GM12878 (cell line): Measurements from ENCODE around the gene PRRC2A. TPM values are rescaled to one million over a fixed set of nuclear protein-coding genes. Genes with fewer than 3 reads are reported as not detected.

ENCODE experiments used
- ATF7 ChIP-seq: fragments of 450-650 bp; IDR thresholded peaks from 2 replicates; pipeline ENCODE4 v1.6.1; 2016; ENCODE audit warnings: low read depth, mild to moderate bottlenecking
- BHLHE40 ChIP-seq, 2 experiments: fragments of 450-650 bp in 1 of 2; IDR thresholded peaks; 2 replicates each; pipeline ENCODE4 v1.6.1; 2011 to 2017; ENCODE audit warnings: low read depth in 2 of 2, borderline replicate concordance in 1 of 2, improper control_type of control experiment in 1 of 2, low read length in 1 of 2, mild to moderate bottlenecking in 1 of 2
- BRCA1 ChIP-seq: IDR thresholded peaks from 2 replicates; pipeline ENCODE4 v1.6.1; 2011; ENCODE audit warnings: low read depth, low read length, improper control_type of control experiment
- ETV6 ChIP-seq, 2 experiments: fragments of 450-650 bp in 1 of 2; IDR thresholded peaks in 1 of 2; conservative IDR thresholded peaks in 1 of 2; 2 replicates each; pipeline ENCODE4 v1.6.1; 2014; ENCODE audit warnings: antibody characterized with exemption in 1 of 2, borderline replicate concordance in 1 of 2, low read depth in 1 of 2, mild to moderate bottlenecking in 1 of 2, moderate library complexity in 1 of 2
- GABPA ChIP-seq: IDR thresholded peaks from 2 replicates; pipeline ENCODE4 v1.6.1; 2014; ENCODE audit warnings: antibody characterized with exemption, low read depth, mild to moderate bottlenecking, inconsistent platforms
- HCFC1 ChIP-seq: fragments of 150-350 bp; IDR thresholded peaks from 2 replicates; pipeline ENCODE4 v1.6.1; 2014; ENCODE audit warnings: low read length
- JUND ChIP-seq: IDR thresholded peaks from 2 replicates; pipeline ENCODE4 v1.6.1; 2012; ENCODE audit warnings: low read depth, mild to moderate bottlenecking, low read length, improper control_type of control experiment, moderate library complexity
- MEF2B ChIP-seq: fragments of 450-650 bp; IDR thresholded peaks from 2 replicates; pipeline ENCODE4 v1.6.1; 2018; ENCODE audit warnings: mild to moderate bottlenecking, moderate library complexity; ENCODE audit not compliant: partially characterized antibody, poor library complexity, severe bottlenecking
- NFIC ChIP-seq: IDR thresholded peaks from 2 replicates; pipeline ENCODE4 v1.6.1; 2012; ENCODE audit warnings: low read depth, mild to moderate bottlenecking, inconsistent platforms, low read length, moderate library complexity
- NFYB ChIP-seq: IDR thresholded peaks from 2 replicates; pipeline ENCODE4 v1.6.1; 2011; ENCODE audit warnings: low read depth, mild to moderate bottlenecking, low read length, improper control_type of control experiment, moderate library complexity; ENCODE audit not compliant: insufficient read depth
- PAX8 ChIP-seq: fragments of 450-650 bp; IDR thresholded peaks from 2 replicates; pipeline ENCODE4 v1.6.1; 2017; ENCODE audit warnings: mild to moderate bottlenecking, moderate library complexity
- POLR2A ChIP-seq: IDR thresholded peaks from 2 replicates; pipeline ENCODE4 v1.6.1; 2011; ENCODE audit warnings: low read depth, mild to moderate bottlenecking, low read length
- POLR2AphosphoS5 ChIP-seq: IDR thresholded peaks from 2 replicates; pipeline ENCODE4 v1.6.1; 2011; ENCODE audit warnings: mild to moderate bottlenecking, low read length, inconsistent platforms
- RAD21 ChIP-seq: IDR thresholded peaks from 2 replicates; pipeline ENCODE4 v1.6.1; 2011; ENCODE audit warnings: mild to moderate bottlenecking, low read depth, low read length, moderate library complexity; ENCODE audit not compliant: insufficient read depth
- RB1 ChIP-seq: fragments of 450-650 bp; formaldehyde crosslinking; IDR thresholded peaks from 2 replicates; pipeline ENCODE4 v1.6.1; 2017; ENCODE audit warnings: mild to moderate bottlenecking, borderline replicate concordance
- SPI1 ChIP-seq: IDR thresholded peaks from 2 replicates; pipeline ENCODE4 v1.6.1; 2011; ENCODE audit warnings: low read depth, mild to moderate bottlenecking, low read length, moderate library complexity, borderline replicate concordance; ENCODE audit not compliant: insufficient read depth
- WRNIP1 ChIP-seq: IDR thresholded peaks from 2 replicates; pipeline ENCODE4 v1.6.1; 2011; ENCODE audit warnings: low read depth, low read length, improper control_type of control experiment, borderline replicate concordance
- YY1 ChIP-seq: IDR thresholded peaks from 2 replicates; pipeline ENCODE4 v1.6.1; 2011; ENCODE audit warnings: low read depth, mild to moderate bottlenecking, low read length
- ZNF622 ChIP-seq: fragments of 450-650 bp; IDR thresholded peaks from 2 replicates; pipeline ENCODE4 v1.6.1; 2017; ENCODE audit warnings: mild to moderate bottlenecking, inconsistent platforms
- ZSCAN29 ChIP-seq: fragments of 450-650 bp; IDR thresholded peaks from 2 replicates; pipeline ENCODE4 v1.6.1; 2017; ENCODE audit warnings: mild to moderate bottlenecking, moderate library complexity
- polyA plus RNA-seq, 11 experiments: library from polyadenylated mRNA; depleted of rRNA in 4 of 11; unstranded in 6 of 11; stranded (reverse) in 5 of 11; fragments of >200 nt; fragmentation: Nextera tagmentation in 4 of 11; fragmentation: Illumina TruSeq in 1 of 11; extraction: Ambion mirVana in 4 of 11; extraction: Trizol in 1 of 11; gene quantifications; 1 replicate in 1 of 11; 2 replicates in 10 of 11; pipeline versions ENCODE4 v1.2.1 to v1.2.3, GENCODE V29; 2011 to 2016; ENCODE audit warnings: inconsistent platforms in 2 of 11, missing spikeins in 2 of 11, low read depth in 1 of 11
- total RNA-seq, 4 experiments: library from RNA; depleted of rRNA in 3 of 4; stranded (reverse); fragments of >200 nt in 3 of 4; fragmentation: Illumina TruSeq in 1 of 4; extraction: Trizol in 1 of 4; gene quantifications; 2 replicates each; pipeline versions ENCODE4 v1.2.1 to v1.2.3, GENCODE V29; 2013 to 2021
- TF ChIP-seq, protein P1 (sequence below): fragments of 450-650 bp; IDR thresholded peaks from 2 replicates; pipeline ENCODE4 v1.6.1; 2017; ENCODE audit warnings: mild to moderate bottlenecking, low read depth, inconsistent platforms; ENCODE audit not compliant: poor library complexity, severe bottlenecking
- TF ChIP-seq, protein P2 (sequence below): fragments of 450-650 bp; IDR thresholded peaks from 2 replicates; pipeline ENCODE4 v1.6.1; 2017; ENCODE audit warnings: borderline replicate concordance
- TF ChIP-seq, protein P3 (sequence below): fragments of 450-650 bp; IDR thresholded peaks from 2 replicates; pipeline ENCODE4 v1.6.1; 2017; ENCODE audit warnings: mild to moderate bottlenecking, moderate library complexity
- TF ChIP-seq, protein P4 (sequence below): IDR thresholded peaks from 2 replicates; pipeline ENCODE4 v1.6.1; 2011; ENCODE audit warnings: low read depth, mild to moderate bottlenecking, low read length, moderate library complexity, borderline replicate concordance; ENCODE audit errors: extremely low read depth

The PRRC2A gene
- total and polyA plus RNA-seq, 10 of the 15 experiments (the other 5 are each of a cell fraction or from before 2014, with no cell fraction given), result 0.40 to 244 (median 61.3) TPM

DNA sequence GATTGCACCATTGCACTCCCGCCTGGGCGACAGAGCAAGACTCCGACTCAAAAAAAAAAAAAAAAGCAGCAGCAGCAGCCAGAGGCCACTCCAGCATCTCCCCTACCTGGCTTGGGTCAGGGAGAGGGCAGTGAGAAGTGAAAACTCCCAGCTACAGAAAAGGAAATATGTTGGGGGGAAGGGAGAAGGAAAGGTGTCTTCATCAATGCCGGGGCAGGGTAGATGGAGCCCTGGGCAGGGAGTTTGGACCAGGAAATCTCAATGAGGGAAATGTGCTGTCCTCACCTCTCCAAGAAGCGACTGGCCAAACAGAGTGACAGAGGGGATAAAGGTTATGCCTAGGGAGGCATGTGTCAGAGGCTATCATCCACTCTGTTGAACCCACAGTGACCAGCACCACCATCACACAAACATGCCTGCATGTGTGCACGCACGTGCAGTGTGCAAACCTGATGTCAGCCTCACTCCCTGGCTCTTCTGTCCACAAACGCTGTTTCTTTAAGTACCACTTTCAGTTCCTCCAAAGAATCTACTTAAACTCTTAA is 6.4 kb upstream of the PRRC2A start (continued):
- TF ChIP-seq, protein P1, sequence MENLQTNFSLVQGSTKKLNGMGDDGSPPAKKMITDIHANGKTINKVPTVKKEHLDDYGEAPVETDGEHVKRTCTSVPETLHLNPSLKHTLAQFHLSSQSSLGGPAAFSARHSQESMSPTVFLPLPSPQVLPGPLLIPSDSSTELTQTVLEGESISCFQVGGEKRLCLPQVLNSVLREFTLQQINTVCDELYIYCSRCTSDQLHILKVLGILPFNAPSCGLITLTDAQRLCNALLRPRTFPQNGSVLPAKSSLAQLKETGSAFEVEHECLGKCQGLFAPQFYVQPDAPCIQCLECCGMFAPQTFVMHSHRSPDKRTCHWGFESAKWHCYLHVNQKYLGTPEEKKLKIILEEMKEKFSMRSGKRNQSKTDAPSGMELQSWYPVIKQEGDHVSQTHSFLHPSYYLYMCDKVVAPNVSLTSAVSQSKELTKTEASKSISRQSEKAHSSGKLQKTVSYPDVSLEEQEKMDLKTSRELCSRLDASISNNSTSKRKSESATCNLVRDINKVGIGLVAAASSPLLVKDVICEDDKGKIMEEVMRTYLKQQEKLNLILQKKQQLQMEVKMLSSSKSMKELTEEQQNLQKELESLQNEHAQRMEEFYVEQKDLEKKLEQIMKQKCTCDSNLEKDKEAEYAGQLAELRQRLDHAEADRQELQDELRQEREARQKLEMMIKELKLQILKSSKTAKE, result no peak
- TF ChIP-seq BHLHE40 (IDR thresholded peaks at IDR 0.05; ENCODE audit: borderline replicate concordance in 1 of 2, low read depth in 2 of 2, low read length in 1 of 2) (peak in 1 of 2 experiments; percentile 45; a peak in 1 of 4 replicates), POLR2AphosphoS5 (no peak), RAD21 (no peak), MEF2B (no peak), BRCA1 (no peak), HCFC1 (no peak), GABPA (no peak), POLR2A (0 out of 2 replicates have a peak, but pooled peaks have one; percentile 40), NFIC (no peak), ETV6 (conservative IDR thresholded peaks at IDR 0.05 in 1 of 2, IDR thresholded peaks at IDR 0.05 in 1 of 2; ENCODE audit: borderline replicate concordance in 1 of 2, low read depth in 1 of 2) (no peak), ZSCAN29 (no peak), YY1 (peak; percentile 7; the same call in 1 of the 2 replicates), SPI1 (peak; percentile 91), PAX8 (no peak), ATF7 (peak; percentile 43; the same call in 1 of the 2 replicates), RB1 (no peak), WRNIP1 (no peak), JUND (no peak), NFYB (no peak), ZNF622 (no peak)
- TF ChIP-seq, protein P2, sequence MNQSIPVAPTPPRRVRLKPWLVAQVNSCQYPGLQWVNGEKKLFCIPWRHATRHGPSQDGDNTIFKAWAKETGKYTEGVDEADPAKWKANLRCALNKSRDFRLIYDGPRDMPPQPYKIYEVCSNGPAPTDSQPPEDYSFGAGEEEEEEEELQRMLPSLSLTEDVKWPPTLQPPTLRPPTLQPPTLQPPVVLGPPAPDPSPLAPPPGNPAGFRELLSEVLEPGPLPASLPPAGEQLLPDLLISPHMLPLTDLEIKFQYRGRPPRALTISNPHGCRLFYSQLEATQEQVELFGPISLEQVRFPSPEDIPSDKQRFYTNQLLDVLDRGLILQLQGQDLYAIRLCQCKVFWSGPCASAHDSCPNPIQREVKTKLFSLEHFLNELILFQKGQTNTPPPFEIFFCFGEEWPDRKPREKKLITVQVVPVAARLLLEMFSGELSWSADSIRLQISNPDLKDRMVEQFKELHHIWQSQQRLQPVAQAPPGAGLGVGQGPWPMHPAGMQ, result no peak
- TF ChIP-seq, protein P3, sequence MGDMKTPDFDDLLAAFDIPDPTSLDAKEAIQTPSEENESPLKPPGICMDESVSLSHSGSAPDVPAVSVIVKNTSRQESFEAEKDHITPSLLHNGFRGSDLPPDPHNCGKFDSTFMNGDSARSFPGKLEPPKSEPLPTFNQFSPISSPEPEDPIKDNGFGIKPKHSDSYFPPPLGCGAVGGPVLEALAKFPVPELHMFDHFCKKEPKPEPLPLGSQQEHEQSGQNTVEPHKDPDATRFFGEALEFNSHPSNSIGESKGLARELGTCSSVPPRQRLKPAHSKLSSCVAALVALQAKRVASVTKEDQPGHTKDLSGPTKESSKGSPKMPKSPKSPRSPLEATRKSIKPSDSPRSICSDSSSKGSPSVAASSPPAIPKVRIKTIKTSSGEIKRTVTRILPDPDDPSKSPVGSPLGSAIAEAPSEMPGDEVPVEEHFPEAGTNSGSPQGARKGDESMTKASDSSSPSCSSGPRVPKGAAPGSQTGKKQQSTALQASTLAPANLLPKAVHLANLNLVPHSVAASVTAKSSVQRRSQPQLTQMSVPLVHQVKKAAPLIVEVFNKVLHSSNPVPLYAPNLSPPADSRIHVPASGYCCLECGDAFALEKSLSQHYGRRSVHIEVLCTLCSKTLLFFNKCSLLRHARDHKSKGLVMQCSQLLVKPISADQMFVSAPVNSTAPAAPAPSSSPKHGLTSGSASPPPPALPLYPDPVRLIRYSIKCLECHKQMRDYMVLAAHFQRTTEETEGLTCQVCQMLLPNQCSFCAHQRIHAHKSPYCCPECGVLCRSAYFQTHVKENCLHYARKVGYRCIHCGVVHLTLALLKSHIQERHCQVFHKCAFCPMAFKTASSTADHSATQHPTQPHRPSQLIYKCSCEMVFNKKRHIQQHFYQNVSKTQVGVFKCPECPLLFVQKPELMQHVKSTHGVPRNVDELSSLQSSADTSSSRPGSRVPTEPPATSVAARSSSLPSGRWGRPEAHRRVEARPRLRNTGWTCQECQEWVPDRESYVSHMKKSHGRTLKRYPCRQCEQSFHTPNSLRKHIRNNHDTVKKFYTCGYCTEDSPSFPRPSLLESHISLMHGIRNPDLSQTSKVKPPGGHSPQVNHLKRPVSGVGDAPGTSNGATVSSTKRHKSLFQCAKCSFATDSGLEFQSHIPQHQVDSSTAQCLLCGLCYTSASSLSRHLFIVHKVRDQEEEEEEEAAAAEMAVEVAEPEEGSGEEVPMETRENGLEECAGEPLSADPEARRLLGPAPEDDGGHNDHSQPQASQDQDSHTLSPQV, result no peak
- TF ChIP-seq, protein P4, sequence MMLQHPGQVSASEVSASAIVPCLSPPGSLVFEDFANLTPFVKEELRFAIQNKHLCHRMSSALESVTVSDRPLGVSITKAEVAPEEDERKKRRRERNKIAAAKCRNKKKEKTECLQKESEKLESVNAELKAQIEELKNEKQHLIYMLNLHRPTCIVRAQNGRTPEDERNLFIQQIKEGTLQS, result no peak
